KMS-11 (cell line): ENCODE results near the gene PCYT2.

ENCODE experiments used
- H2AFZ ChIP-seq: fragments of 200-600 bp; sonication (generic); 2 replicates; pipeline ENCODE4 v1.6.1; 2016; ENCODE audit warnings: antibody characterized with exemption, mixed run types, low read depth
- H3K27ac ChIP-seq: fragments of 200-600 bp; sonication (generic); 2 replicates; pipeline ENCODE4 v1.6.1; 2016; ENCODE audit warnings: mild to moderate bottlenecking, mixed run types
- H3K27me3 ChIP-seq: fragments of 200-600 bp; sonication (generic); 2 replicates; pipeline ENCODE4 v1.6.1; 2017; ENCODE audit warnings: mild to moderate bottlenecking, low read depth, mixed run types, moderate library complexity; ENCODE audit not compliant: insufficient read depth
- H3K36me3 ChIP-seq: fragments of 200-600 bp; sonication (generic); 2 replicates; pipeline ENCODE4 v1.6.1; 2017; ENCODE audit warnings: mild to moderate bottlenecking, mixed run types; ENCODE audit not compliant: insufficient read depth
- H3K4me1 ChIP-seq: fragments of 200-600 bp; sonication (generic); 2 replicates; pipeline ENCODE4 v1.6.1; 2016; ENCODE audit warnings: mild to moderate bottlenecking, low read depth, mixed run types; ENCODE audit not compliant: poor library complexity, severe bottlenecking
- H3K4me2 ChIP-seq: fragments of 200-600 bp; sonication (generic); 2 replicates; pipeline ENCODE4 v1.7.0; 2016; ENCODE audit warnings: mild to moderate bottlenecking, mixed run types
- H3K4me3 ChIP-seq: fragments of 200-600 bp; sonication (generic); IDR thresholded peaks from 2 replicates; pipeline ENCODE4 v1.6.1; 2017; ENCODE audit warnings: low read depth, low read length, mixed read lengths; ENCODE audit not compliant: insufficient read depth
- H3K79me2 ChIP-seq: fragments of 200-600 bp; sonication (generic); 2 replicates; pipeline ENCODE4 v1.6.1; 2016; ENCODE audit warnings: low read depth, mixed run types; ENCODE audit not compliant: insufficient read depth
- H3K9ac ChIP-seq: fragments of 200-600 bp; sonication (generic); 2 replicates; pipeline ENCODE4 v1.6.1; 2016; ENCODE audit warnings: mild to moderate bottlenecking, mixed run types
- H4K20me1 ChIP-seq: fragments of 200-600 bp; sonication (generic); 2 replicates; pipeline ENCODE4 v1.6.1; 2016; ENCODE audit warnings: mild to moderate bottlenecking, mixed run types; ENCODE audit not compliant: insufficient read depth
- TF ChIP-seq, protein P1 (sequence below): fragments of 200-600 bp; sonication (generic); conservative IDR thresholded peaks from 2 replicates; pipeline ENCODE4 v1.6.1; 2017; ENCODE audit warnings: low read depth, mild to moderate bottlenecking, antibody characterized with exemption, low read length, moderate library complexity, mixed read lengths

The PCYT2 gene

DNA sequence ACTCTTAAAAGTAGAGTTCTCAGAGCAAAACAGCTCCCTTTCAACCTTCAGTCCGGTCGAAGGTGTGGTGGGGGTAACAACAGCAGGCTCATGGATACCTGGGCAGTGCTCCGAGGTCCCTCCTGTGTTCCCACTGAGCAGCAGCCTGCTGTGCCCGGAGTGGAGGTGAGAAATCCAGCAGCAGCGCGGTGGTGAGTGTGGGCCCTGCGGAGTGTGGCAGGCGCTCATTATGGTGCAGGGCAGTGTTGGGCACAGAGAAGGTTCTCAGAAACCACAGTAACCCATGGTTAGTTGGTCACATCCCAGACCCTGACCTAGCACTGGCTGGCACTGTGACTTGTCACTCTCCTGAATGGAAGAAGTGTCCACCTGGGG lies 45.9 kb downstream of the PCYT2 start:
- no peaks in the 10 kb centered on the region for H4K20me1 ChIP-seq
- TF ChIP-seq, protein P1, sequence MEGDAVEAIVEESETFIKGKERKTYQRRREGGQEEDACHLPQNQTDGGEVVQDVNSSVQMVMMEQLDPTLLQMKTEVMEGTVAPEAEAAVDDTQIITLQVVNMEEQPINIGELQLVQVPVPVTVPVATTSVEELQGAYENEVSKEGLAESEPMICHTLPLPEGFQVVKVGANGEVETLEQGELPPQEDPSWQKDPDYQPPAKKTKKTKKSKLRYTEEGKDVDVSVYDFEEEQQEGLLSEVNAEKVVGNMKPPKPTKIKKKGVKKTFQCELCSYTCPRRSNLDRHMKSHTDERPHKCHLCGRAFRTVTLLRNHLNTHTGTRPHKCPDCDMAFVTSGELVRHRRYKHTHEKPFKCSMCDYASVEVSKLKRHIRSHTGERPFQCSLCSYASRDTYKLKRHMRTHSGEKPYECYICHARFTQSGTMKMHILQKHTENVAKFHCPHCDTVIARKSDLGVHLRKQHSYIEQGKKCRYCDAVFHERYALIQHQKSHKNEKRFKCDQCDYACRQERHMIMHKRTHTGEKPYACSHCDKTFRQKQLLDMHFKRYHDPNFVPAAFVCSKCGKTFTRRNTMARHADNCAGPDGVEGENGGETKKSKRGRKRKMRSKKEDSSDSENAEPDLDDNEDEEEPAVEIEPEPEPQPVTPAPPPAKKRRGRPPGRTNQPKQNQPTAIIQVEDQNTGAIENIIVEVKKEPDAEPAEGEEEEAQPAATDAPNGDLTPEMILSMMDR = no peak
- no peak overlapping the region for H2AFZ ChIP-seq
- H3K4me2 ChIP-seq = no peak overlapping the region
- peaks cover 48% of the 10 kb centered on the region for H3K79me2 ChIP-seq
- no peak overlapping the region for H3K4me3 ChIP-seq
- peaks cover 57% of the 10 kb centered on the region for H3K4me1 ChIP-seq
- H3K27ac ChIP-seq = no peak overlapping the region; the same call in 1 of the 2 replicates
- no peak overlapping the region; the same call in 1 of the 2 replicates for H3K9ac ChIP-seq
- no peaks in the 10 kb centered on the region for H3K27me3 ChIP-seq
- no peaks in the 10 kb centered on the region for H3K36me3 ChIP-seq

DNA sequence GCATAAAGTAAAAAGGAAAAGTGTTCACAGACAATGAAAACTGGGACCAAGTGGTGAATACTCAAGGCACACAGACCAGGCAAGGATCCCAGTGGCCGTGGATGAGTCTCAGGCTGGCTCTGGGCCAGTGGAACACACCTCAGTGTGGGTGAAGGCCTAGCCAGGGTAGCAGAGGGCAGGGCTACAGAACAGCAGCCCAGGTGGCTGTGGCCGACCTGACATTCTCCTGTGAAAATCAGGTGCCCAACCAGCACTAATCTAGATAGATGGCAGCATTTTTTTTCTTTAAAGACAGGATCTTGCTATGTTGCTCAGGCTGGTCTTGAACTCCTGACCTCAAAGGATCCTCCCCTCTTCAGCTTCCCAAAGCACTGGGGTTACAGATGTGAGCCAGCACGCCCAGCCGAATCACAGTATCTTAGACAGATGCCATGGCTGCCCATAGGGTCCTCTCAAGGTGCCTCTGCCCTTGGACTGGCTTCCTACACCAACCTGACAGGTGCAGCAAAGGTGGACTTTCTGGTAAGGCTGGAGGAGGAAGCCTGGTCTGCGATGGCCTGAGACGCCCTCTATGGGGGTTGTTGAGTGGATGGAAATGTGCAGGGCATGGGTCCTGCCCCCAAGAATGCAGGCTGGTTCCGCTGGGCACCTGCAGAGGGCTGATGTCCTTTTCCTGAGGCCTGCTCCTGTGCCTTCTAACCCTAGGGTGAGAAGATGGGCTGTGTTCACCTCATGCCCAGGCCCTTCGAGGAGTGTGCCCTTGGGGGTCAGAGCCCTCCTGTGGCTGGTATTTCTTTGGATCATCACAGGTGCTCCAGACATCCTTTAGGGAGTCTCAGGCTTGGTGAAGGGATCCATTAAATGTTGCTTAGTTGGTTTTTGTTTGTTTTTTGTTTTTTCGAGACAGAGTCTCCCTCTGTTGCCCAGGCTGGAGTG lies 47.1 kb downstream of the PCYT2 start:
- no peak overlapping the region for H3K9ac ChIP-seq
- no peaks in the 10 kb centered on the region for H3K27me3 ChIP-seq
- TF ChIP-seq, protein P1 = no peak
- no peak overlapping the region for H3K4me3 ChIP-seq
- no peak overlapping the region for H3K27ac ChIP-seq
- H3K36me3 ChIP-seq = no peaks in the 10 kb centered on the region
- peaks cover 52% of the 10 kb centered on the region for H3K4me1 ChIP-seq
- H3K4me2 ChIP-seq = no peak overlapping the region
- peaks cover 3% of the 10 kb centered on the region for H4K20me1 ChIP-seq
- H3K79me2 ChIP-seq = peaks cover 48% of the 10 kb centered on the region
- H2AFZ ChIP-seq = no peak overlapping the region

DNA sequence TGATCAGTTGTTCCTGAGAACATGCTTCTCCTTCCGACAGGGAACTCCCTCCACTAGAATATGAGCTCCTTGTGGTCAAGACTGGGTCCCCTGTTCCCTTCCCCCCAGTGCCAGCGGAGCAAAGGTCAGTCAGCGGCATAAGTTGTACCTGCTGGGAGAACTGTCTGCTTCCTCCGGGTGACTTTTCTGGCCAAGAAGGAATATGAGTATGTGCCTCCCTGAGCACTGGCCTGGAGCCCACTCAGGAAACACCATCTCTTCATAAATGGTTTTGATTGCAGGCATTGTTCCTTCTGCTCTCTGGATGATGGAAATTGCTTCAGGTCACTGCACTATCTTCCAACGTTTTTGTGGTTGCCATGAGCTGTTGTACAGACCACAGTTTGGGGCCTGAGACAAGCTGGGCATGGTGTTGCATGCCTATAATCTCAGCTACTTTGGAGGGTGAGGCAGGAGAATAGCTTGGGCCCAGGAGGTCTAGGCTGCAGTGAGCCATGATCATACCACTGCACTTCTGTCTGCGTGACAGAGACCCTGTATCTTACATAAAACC lies 48.0 kb downstream of the PCYT2 start:
- Histone ChIP-seq H3K79me2 (peaks cover 53% of the 10 kb centered on the region), H3K4me2 (no peak overlapping the region), H4K20me1 (peaks cover 6% of the 10 kb centered on the region), H3K4me3 (no peak overlapping the region), H3K36me3 (no peaks in the 10 kb centered on the region), H3K27me3 (no peaks in the 10 kb centered on the region), H3K9ac (no peak overlapping the region), H3K27ac (no peak overlapping the region), H3K4me1 (peaks cover 57% of the 10 kb centered on the region), H2AFZ (no peak overlapping the region)
- TF ChIP-seq, protein P1 = no peak

DNA sequence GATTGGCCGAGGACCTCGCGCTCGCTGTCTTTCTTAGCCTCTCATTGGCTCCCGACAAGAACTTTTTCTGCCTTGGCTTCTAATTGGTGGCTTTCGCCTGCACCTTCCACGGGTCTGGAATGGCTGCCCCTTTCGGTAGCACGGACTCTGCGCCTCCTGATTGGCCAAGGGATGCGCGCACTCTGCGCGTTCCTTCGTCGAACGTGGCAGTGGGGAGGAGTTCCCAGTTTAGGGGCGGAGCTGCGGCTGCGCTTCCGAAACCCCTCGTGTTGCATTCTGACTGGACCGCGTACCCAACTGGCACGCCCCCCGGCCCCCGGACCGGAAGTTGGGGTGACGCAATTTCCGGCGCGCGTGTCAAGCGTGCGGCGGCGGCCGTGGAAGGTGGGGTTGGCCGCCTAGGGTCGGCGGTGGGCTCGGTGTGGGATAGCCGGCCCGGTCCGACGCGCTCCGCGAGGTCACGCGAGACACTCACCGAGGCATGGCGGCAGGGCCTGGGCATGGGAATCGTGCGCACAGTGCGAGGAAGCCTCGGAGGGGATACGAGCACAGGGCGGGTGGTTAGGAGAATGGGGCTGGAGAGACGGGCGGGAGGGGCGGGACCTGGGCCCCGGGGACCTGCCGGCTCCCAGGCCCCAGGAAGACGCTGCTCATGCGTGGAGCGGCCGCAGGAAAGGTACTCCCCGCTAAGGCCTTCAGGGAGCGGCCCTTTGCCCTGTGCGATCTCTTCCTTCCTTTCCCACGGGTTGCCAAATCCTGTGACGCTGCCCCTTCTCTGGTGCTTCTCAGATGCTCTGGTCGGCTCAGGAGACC lies 50.2 kb downstream of the PCYT2 start:
- Histone ChIP-seq H3K4me1 (peaks cover 52% of the 10 kb centered on the region), H4K20me1 (peaks cover 10% of the 10 kb centered on the region), H3K79me2 (peaks cover 76% of the 10 kb centered on the region), H3K4me2 (peak overlapping the region; percentile 85), H3K36me3 (peaks cover 10% of the 10 kb centered on the region; the same call in 1 of the 2 replicates), H3K27me3 (no peaks in the 10 kb centered on the region), H3K9ac (peak overlapping the region; percentile 81), H3K27ac (peak overlapping the region; percentile 81), H3K4me3 (no peak overlapping the region), H2AFZ (0 out of 2 replicates have a peak overlapping the region, but pooled peaks have one; percentile 14)
- TF ChIP-seq, protein P1 = no peak
